DOHH2 (cell line): ENCODE results near the gene CDKAL1.

ENCODE experiments used
- H3F3A ChIP-seq: fragments of 200-600 bp; sonication (generic), shearing (Covaris generic); 2 replicates; pipeline ENCODE4 v1.6.0; 2016; ENCODE audit warnings: antibody characterized with exemption, mild to moderate bottlenecking; ENCODE audit not compliant: control insufficient read depth, insufficient read depth
- H3K27ac ChIP-seq: fragments of 200-600 bp; sonication (generic); 2 replicates; pipeline ENCODE4 v1.5.1; 2014; ENCODE audit warnings: low read depth, mild to moderate bottlenecking, low read length, moderate library complexity
- H3K27me3 ChIP-seq: fragments of 200-600 bp; sonication (generic); 2 replicates; pipeline ENCODE4 v1.6.1; 2014; ENCODE audit warnings: mild to moderate bottlenecking, low read length, mixed read lengths; ENCODE audit not compliant: control insufficient read depth
- H3K36me3 ChIP-seq: fragments of 200-600 bp; sonication (generic); 2 replicates; pipeline ENCODE4 v1.6.1; 2014; ENCODE audit warnings: mild to moderate bottlenecking, low read length, moderate library complexity, mixed read lengths; ENCODE audit not compliant: control insufficient read depth
- H3K4me1 ChIP-seq: fragments of 200-600 bp; sonication (generic); 2 replicates; pipeline ENCODE4 v1.6.1; 2014; ENCODE audit warnings: mild to moderate bottlenecking, low read length, mixed read lengths; ENCODE audit not compliant: control insufficient read depth
- H3K4me2 ChIP-seq: fragments of 200-600 bp; sonication (generic); 2 replicates; pipeline ENCODE4 v1.6.0; 2014; ENCODE audit warnings: mild to moderate bottlenecking, low read length, moderate library complexity
- H3K4me3 ChIP-seq: fragments of 200-600 bp; sonication (generic); 2 replicates; pipeline ENCODE4 v1.5.1; 2014; ENCODE audit warnings: mild to moderate bottlenecking, low read length, mixed read lengths
- H3K79me2 ChIP-seq: fragments of 200-600 bp; sonication (generic); 2 replicates; pipeline ENCODE4 v1.6.1; 2014; ENCODE audit warnings: mild to moderate bottlenecking, low read length, mixed read lengths; ENCODE audit not compliant: control insufficient read depth
- H3K9me2 ChIP-seq: fragments of 200-600 bp; sonication (generic); replicated peaks from 2 replicates; pipeline ENCODE4 v1.6.1; 2014; ENCODE audit warnings: mild to moderate bottlenecking, low read length, mixed read lengths; ENCODE audit not compliant: control insufficient read depth
- H3K9me3 ChIP-seq: fragments of 200-600 bp; sonication (generic); 2 replicates; pipeline ENCODE4 v1.6.1; 2014; ENCODE audit warnings: antibody characterized with exemption, low read length, mixed read lengths; ENCODE audit not compliant: control insufficient read depth, insufficient read depth
- H4K20me1 ChIP-seq: fragments of 200-600 bp; sonication (generic); 2 replicates; pipeline ENCODE4 v1.6.0; 2014; ENCODE audit warnings: low read depth, mild to moderate bottlenecking, antibody characterized with exemption, low read length, moderate library complexity; ENCODE audit not compliant: control insufficient read depth, insufficient read depth
- CTCF ChIP-seq: fragments of 200-600 bp; sonication (generic); IDR thresholded peaks from one replicate; pipeline ENCODE4 v1.5.1; 2014; ENCODE audit warnings: antibody characterized with exemption, mild to moderate bottlenecking, low read depth, low read length; ENCODE audit not compliant: poor library complexity, severe bottlenecking
- EZH2phosphoT487 ChIP-seq: fragments of 200-600 bp; sonication (generic); IDR thresholded peaks from 2 replicates; pipeline ENCODE4 v1.6.1; 2017; ENCODE audit warnings: borderline replicate concordance, mild to moderate bottlenecking, antibody characterized with exemption, low read length, moderate library complexity, mixed read lengths

The CDKAL1 gene

GRCh38 chr6:21180155-21180554, 645.9 kb downstream of the CDKAL1 start:
- H3K36me3 ChIP-seq, result no peaks in the 10 kb centered on the region
- no peaks in the 10 kb centered on the region for H3F3A ChIP-seq
- no peaks in the 10 kb centered on the region for H4K20me1 ChIP-seq
- no peak overlapping the region for H3K4me2 ChIP-seq
- no peaks in the 10 kb centered on the region for H3K4me1 ChIP-seq
- H3K27me3 ChIP-seq, result no peaks in the 10 kb centered on the region
- H3K9me2 ChIP-seq, result no peaks in the 10 kb centered on the region
- no peak overlapping the region for H3K27ac ChIP-seq
- no peak overlapping the region for H3K4me3 ChIP-seq
- H3K9me3 ChIP-seq, result no peaks in the 10 kb centered on the region
- H3K79me2 ChIP-seq, result no peaks in the 10 kb centered on the region
- TF ChIP-seq CTCF (no peak), EZH2phosphoT487 (no peak)

- no peaks in the 10 kb centered on the region for H3K79me2 ChIP-seq
- no peaks in the 10 kb centered on the region for H3K9me2 ChIP-seq
- TF ChIP-seq EZH2phosphoT487 (no peak), CTCF (no peak)
- H3F3A ChIP-seq, result no peaks in the 10 kb centered on the region
- no peaks in the 10 kb centered on the region for H4K20me1 ChIP-seq
- no peaks in the 10 kb centered on the region for H3K27me3 ChIP-seq
- no peak overlapping the region for H3K4me2 ChIP-seq
- H3K27ac ChIP-seq, result no peak overlapping the region
- no peaks in the 10 kb centered on the region for H3K4me1 ChIP-seq
- H3K4me3 ChIP-seq, result no peak overlapping the region
- H3K9me3 ChIP-seq, result no peaks in the 10 kb centered on the region
- H3K36me3 ChIP-seq, result no peaks in the 10 kb centered on the region
Observed at GRCh38 chr6:21180800-21181337, 646.6 kb downstream of the CDKAL1 start.

GRCh38 chr6:21181866-21182265, 647.6 kb downstream of the CDKAL1 start:
- Histone ChIP-seq H3K4me1 (no peaks in the 10 kb centered on the region), H3K9me3 (no peaks in the 10 kb centered on the region), H3K27ac (no peak overlapping the region), H3K4me3 (no peak overlapping the region), H3K36me3 (no peaks in the 10 kb centered on the region), H3F3A (no peaks in the 10 kb centered on the region), H3K9me2 (no peaks in the 10 kb centered on the region), H3K4me2 (no peak overlapping the region), H4K20me1 (no peaks in the 10 kb centered on the region), H3K79me2 (no peaks in the 10 kb centered on the region), H3K27me3 (no peaks in the 10 kb centered on the region)
- TF ChIP-seq CTCF, result no peak
- no peak for TF ChIP-seq EZH2phosphoT487

GRCh38 chr6:21182589-21182988, 648.3 kb downstream of the CDKAL1 start:
- H3K9me3 ChIP-seq, result no peaks in the 10 kb centered on the region
- H3K9me2 ChIP-seq, result no peaks in the 10 kb centered on the region
- H4K20me1 ChIP-seq, result no peaks in the 10 kb centered on the region
- no peak overlapping the region for H3K4me2 ChIP-seq
- no peak overlapping the region for H3K27ac ChIP-seq
- no peak overlapping the region for H3K4me3 ChIP-seq
- no peaks in the 10 kb centered on the region for H3K4me1 ChIP-seq
- no peaks in the 10 kb centered on the region for H3F3A ChIP-seq
- H3K36me3 ChIP-seq, result no peaks in the 10 kb centered on the region
- TF ChIP-seq CTCF (no peak), EZH2phosphoT487 (no peak)
- no peaks in the 10 kb centered on the region for H3K27me3 ChIP-seq
- H3K79me2 ChIP-seq, result no peaks in the 10 kb centered on the region
